Natural killer cell (primary cell): ENCODE data around the gene MAGEA9B. TPM values are rescaled to one million over a fixed set of nuclear protein-coding genes. Genes with fewer than 3 reads are reported as not detected.
A peak's percentile ranks its signal among the peaks of the same experiment; 100 is the strongest.
"Not testable (repeated sequence)": the region's sequence is repeated elsewhere in the genome, so short reads cannot be mapped to it uniquely, and the experiment has no call there.

Experiments used
- ATAC-seq, 3 donors: fragments of 150-1000 bp in 2 of 3; fragments of 200-7000 bp in 1 of 3; cut with Tn5 transposase; 1 replicate in 1 of 3; 2 replicates in 2 of 3; pipeline ENCODE4 v1.10.0; 2021; ENCODE audit warnings: mild to moderate bottlenecking in 2 of 3, moderate library complexity in 2 of 3
- DNase-seq, 2 donors: peaks; one replicate each; pipeline versions ENCODE4 v3.0.0 to v3.0.0-alpha.2; 2013 to 2021; ENCODE audit warnings: mixed read lengths in 1 of 2
- H3K27ac ChIP-seq: one replicate; pipeline ENCODE4 v1.5.1; 2013; ENCODE audit warnings: mild to moderate bottlenecking, low read length
- H3K27me3 ChIP-seq: one replicate; pipeline ENCODE4 v1.6.1; 2013; ENCODE audit warnings: low read length; ENCODE audit not compliant: control insufficient read depth, insufficient read depth
- H3K36me3 ChIP-seq: one replicate; pipeline ENCODE4 v1.6.1; 2013; ENCODE audit warnings: low read length; ENCODE audit not compliant: control insufficient read depth, insufficient read depth
- H3K4me1 ChIP-seq: one replicate; pipeline ENCODE4 v1.6.1; 2013; ENCODE audit warnings: low read length; ENCODE audit not compliant: control insufficient read depth, insufficient read depth
- H3K4me3 ChIP-seq: one replicate; pipeline ENCODE4 v1.5.1; 2013; ENCODE audit warnings: low read length
- H3K9me3 ChIP-seq: one replicate; pipeline ENCODE4 v1.6.1; 2013; ENCODE audit warnings: low read length; ENCODE audit not compliant: control insufficient read depth, insufficient read depth
- H3K27ac Mint-ChIP-seq, 2 donors: one replicate each; pipeline ENCODE4 v1.8.0; 2022; ENCODE audit warnings: mild to moderate bottlenecking in 2 of 2, mixed read lengths in 2 of 2, moderate library complexity in 1 of 2
- H3K27me3 Mint-ChIP-seq, 2 donors: one replicate each; pipeline ENCODE4 v1.8.0; 2022; ENCODE audit warnings: low read depth in 2 of 2, mixed read lengths in 2 of 2
- H3K36me3 Mint-ChIP-seq: one replicate; pipeline ENCODE4 v1.8.0; 2022; ENCODE audit warnings: mixed read lengths
- H3K4me1 Mint-ChIP-seq, 2 donors: one replicate each; pipeline ENCODE4 v1.8.0; 2022; ENCODE audit warnings: mixed read lengths in 2 of 2
- H3K4me3 Mint-ChIP-seq: one replicate; pipeline ENCODE4 v1.8.0; 2022; ENCODE audit warnings: mild to moderate bottlenecking, moderate library complexity, mixed read lengths
- H3K9me3 Mint-ChIP-seq, 2 donors: one replicate each; pipeline ENCODE4 v1.8.0; 2022; ENCODE audit warnings: mixed read lengths in 2 of 2
- CTCF ChIP-seq: fragments of 200-600 bp; IDR thresholded peaks from one replicate; pipeline ENCODE4 v1.8.0; 2022; ENCODE audit warnings: antibody characterized with exemption
- WGBS: methylation state at CpG from one replicate; pipeline ENCODE4 v1.1.7; 2013; ENCODE audit warnings: missing lambda C conversion rate; ENCODE audit not compliant: insufficient coverage; 5-methylcytosine and 5-hydroxymethylcytosine counted together
- intact Hi-C: fragments of 100-400 bp; cut with micrococcal nuclease; formaldehyde crosslinking; loops from one replicate; pipeline ENCODE4 v1.14.2; 2022
- total RNA-seq, 4 donors: library from RNA; stranded (reverse); fragments of 120-200 nt in 1 of 4; gene quantifications; one replicate each; pipeline versions ENCODE4 v1.2.3 to v1.2.4, GENCODE V29; 2013 to 2022

The MAGEA9B gene
- total RNA-seq, 3 donors from 2014 or later (not counting 1 experiment from before 2014, with no cell fraction given), result not detected

DNA sequence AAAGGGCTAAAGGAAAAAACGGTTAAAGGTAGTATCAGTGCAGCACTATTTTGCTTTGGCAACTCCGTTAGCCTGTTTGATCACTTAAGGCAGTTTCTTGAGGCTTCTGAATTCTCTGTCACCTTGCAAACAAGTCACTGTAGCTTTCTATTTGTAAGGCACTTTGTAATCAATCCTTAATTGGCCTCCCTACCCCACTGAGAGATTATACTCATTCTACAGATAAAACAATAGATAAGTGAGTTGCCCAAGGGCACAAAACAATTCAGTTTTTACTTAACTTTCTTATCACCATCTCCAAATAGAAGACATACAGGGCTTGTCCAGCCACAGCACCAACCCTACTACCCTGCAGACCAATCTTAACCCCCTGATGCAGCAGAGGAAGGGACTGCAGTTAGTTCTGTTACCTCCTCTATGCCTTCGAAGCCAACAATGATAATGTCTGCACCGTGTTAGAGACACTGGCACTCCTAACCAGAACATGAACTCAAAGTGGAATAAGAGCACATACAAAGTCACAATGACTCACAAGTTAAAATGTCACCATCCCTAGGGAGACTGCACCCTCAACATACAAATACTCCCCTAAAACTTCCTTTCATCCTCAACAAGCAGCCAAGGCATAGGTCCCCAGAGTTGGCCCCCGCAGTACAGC lies 42.6 kb upstream of the MAGEA9B start:
- no peaks in the 10 kb centered on the region for H3K9me3 ChIP-seq
- H3K36me3 Mint-ChIP-seq, result no peaks in the 10 kb centered on the region
- no peak overlapping the region for H3K27ac ChIP-seq
- WGBS, result 75% methylated on average over 4 of the region's 5 CpGs
- H3K4me3 Mint-ChIP-seq, result peak overlapping the region; percentile 28
- DNase-seq (no peak), ATAC-seq (no peak)
- H3K4me1 ChIP-seq, result peaks cover 16% of the 10 kb centered on the region
- H3K4me3 ChIP-seq, result no peak overlapping the region
- intact Hi-C loops, result loop anchor here (5.0 kb wide), 1 partner anchor 118 kb away; no protein-coding TSS in a partner anchor
- peak overlapping the region in 1 of 2 donors; percentile 88 for H3K27ac Mint-ChIP-seq
- H3K27me3 Mint-ChIP-seq, result peaks cover 0 to 4% of the 10 kb centered on the region in 2 donors
- H3K27me3 ChIP-seq, result no peaks in the 10 kb centered on the region
- peaks cover 38 to 46% of the 10 kb centered on the region in 2 donors for H3K4me1 Mint-ChIP-seq
- no peak for TF ChIP-seq CTCF
- H3K36me3 ChIP-seq, result no peaks in the 10 kb centered on the region
- no peaks in the 10 kb centered on the region for H3K9me3 Mint-ChIP-seq

- intact Hi-C loops, result no loop called here
- WGBS, result no CpG with 5 or more reads among the region's 2 CpGs
- H3K9me3 ChIP-seq, result no peaks in the 10 kb centered on the region
- Mint-ChIP-seq H3K36me3 (no peaks in the 10 kb centered on the region), H3K9me3 (no peaks in the 10 kb centered on the region), H3K27me3 (no peaks in the 10 kb centered on the region), H3K4me1 (peaks cover 38 to 51% of the 10 kb centered on the region in 2 donors), H3K4me3 (peak overlapping the region; percentile 21), H3K27ac (no peak overlapping the region)
- TF ChIP-seq CTCF, result no peak
- no peaks in the 10 kb centered on the region for H3K36me3 ChIP-seq
- peaks cover 16% of the 10 kb centered on the region for H3K4me1 ChIP-seq
- no peak overlapping the region for H3K27ac ChIP-seq
- ATAC-seq (no peak), DNase-seq (no peak)
- H3K27me3 ChIP-seq, result no peaks in the 10 kb centered on the region
- H3K4me3 ChIP-seq, result no peak overlapping the region
These were observed 41.5 kb upstream of the MAGEA9B start for GRCh38 chrX:149628768-149629167.

GRCh38 chrX:149628280-149628679 lies 41.0 kb upstream of the MAGEA9B start:
- 97% methylated on average over 3 of the region's 3 CpGs for WGBS
- Histone ChIP-seq H3K9me3 (no peaks in the 10 kb centered on the region), H3K27ac (no peak overlapping the region), H3K36me3 (no peaks in the 10 kb centered on the region), H3K4me1 (peaks cover 16% of the 10 kb centered on the region), H3K4me3 (no peak overlapping the region), H3K27me3 (no peaks in the 10 kb centered on the region)
- no peak for DNase-seq
- Mint-ChIP-seq H3K27me3 (peaks cover 0 to 2% of the 10 kb centered on the region in 2 donors), H3K4me3 (no peak overlapping the region), H3K36me3 (no peaks in the 10 kb centered on the region), H3K4me1 (peaks cover 38 to 51% of the 10 kb centered on the region in 2 donors), H3K9me3 (no peaks in the 10 kb centered on the region), H3K27ac (no peak overlapping the region)
- no peak for ATAC-seq
- intact Hi-C loops, result no loop called here
- TF ChIP-seq CTCF, result no peak

- H3K4me1 ChIP-seq, result peaks cover 11% of the 10 kb centered on the region
- H3K36me3 ChIP-seq, intact Hi-C loops, H3K36me3 Mint-ChIP-seq, H3K9me3 Mint-ChIP-seq, ATAC-seq, DNase-seq, H3K27me3 Mint-ChIP-seq, H3K27ac ChIP-seq, H3K4me3 Mint-ChIP-seq, H3K27ac Mint-ChIP-seq, H3K4me3 ChIP-seq, H3K9me3 ChIP-seq, H3K27me3 ChIP-seq: not testable (repeated sequence)
- 100% methylated on average over 5 of the region's 8 CpGs for WGBS
- peaks cover 33 to 52% of the 10 kb centered on the region in 2 donors for H3K4me1 Mint-ChIP-seq
These were observed 39.6 kb upstream of the MAGEA9B start for GRCh38 chrX:149626829-149627228.

DNA sequence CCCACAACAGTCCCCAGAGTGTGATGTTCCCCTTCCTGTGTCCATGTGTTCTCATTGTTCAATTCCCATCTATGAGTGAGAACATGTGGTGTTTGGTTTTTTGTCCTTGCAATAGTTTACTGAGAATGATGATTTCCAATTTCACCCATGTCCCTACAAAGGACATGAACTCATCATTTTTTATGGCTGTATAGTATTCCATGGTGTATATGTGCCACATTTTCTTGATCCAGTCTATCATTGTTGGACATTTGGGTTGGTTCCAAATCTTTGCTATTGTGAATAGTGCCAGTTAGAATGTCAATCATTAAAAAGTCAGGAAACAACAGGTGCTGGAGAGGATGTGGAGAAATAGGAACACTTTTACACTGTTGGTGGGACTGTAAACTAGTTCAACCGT lies 32.4 kb upstream of the MAGEA9B start:
- not testable (repeated sequence) for DNase-seq

More for the DNA sequence above, 32.4 kb upstream of the MAGEA9B start:
- intact Hi-C loops, H3K27ac ChIP-seq, ATAC-seq, H3K27me3 ChIP-seq, H3K4me3 ChIP-seq, H3K36me3 Mint-ChIP-seq, H3K27me3 Mint-ChIP-seq, H3K9me3 Mint-ChIP-seq, H3K4me3 Mint-ChIP-seq, H3K36me3 ChIP-seq, H3K27ac Mint-ChIP-seq, H3K4me1 ChIP-seq, H3K9me3 ChIP-seq: not testable (repeated sequence)
- peaks cover 0 to 18% of the 10 kb centered on the region in 2 donors for H3K4me1 Mint-ChIP-seq
- no CpG with 5 or more reads among the region's 1 CpG for WGBS
